Activated B cell treated with CpG ODN at 0.5 μM for 24 hours (primary cell): ENCODE data around the gene RAD51B. TPM values are rescaled to one million over a fixed set of nuclear protein-coding genes. Genes with fewer than 3 reads are reported as not detected.

Source experiments
- ATAC-seq: fragments of 200-7000 bp; cut with Tn5 transposase; one replicate; pipeline ENCODE4 v1.10.0; 2021; ENCODE audit warnings: low read depth, mild to moderate bottlenecking, moderate library complexity
- CTCF ChIA-PET: fragments of 350-600 bp; sonication (Branson Sonifier 250); formaldehyde crosslinking; loops from one replicate; lab custom pipeline; 2021; ENCODE audit warnings: antibody characterized with exemption; lab: Charles Lee
- POLR2A ChIA-PET: fragments of 350-600 bp; sonication (Branson Sonifier 250); formaldehyde crosslinking; loops from one replicate; lab custom pipeline; 2021; ENCODE audit warnings: antibody characterized with exemption; lab: Charles Lee
- DNase-seq: peaks from one replicate; pipeline ENCODE4 v3.0.0; 2022
- H3K27ac Mint-ChIP-seq: one replicate; pipeline ENCODE4 v1.8.0; 2020; ENCODE audit warnings: mixed read lengths
- H3K27me3 Mint-ChIP-seq: one replicate; pipeline ENCODE4 v1.8.0; 2021; ENCODE audit warnings: mixed read lengths
- H3K36me3 Mint-ChIP-seq: one replicate; pipeline ENCODE4 v1.8.0; 2021; ENCODE audit warnings: low read depth, mixed read lengths
- H3K4me1 Mint-ChIP-seq: one replicate; pipeline ENCODE4 v1.8.0; 2021; ENCODE audit warnings: mixed read lengths
- H3K4me3 Mint-ChIP-seq: one replicate; pipeline ENCODE4 v1.8.0; 2020; ENCODE audit warnings: mild to moderate bottlenecking, mixed read lengths
- H3K9me3 Mint-ChIP-seq: one replicate; pipeline ENCODE4 v1.8.0; 2020; ENCODE audit warnings: mixed read lengths
- intact Hi-C: fragments of 100-400 bp; cut with micrococcal nuclease; formaldehyde crosslinking; loops from one replicate; pipeline ENCODE4 v1.15.1; 2024
- total RNA-seq: library from RNA; stranded (reverse); gene quantifications from 2 replicates; pipeline ENCODE4 v1.2.3, GENCODE V29; 2022
- TF ChIP-seq, protein P1 (sequence below): fragments of 200-600 bp; IDR thresholded peaks from one replicate; pipeline ENCODE4 v1.8.0; 2022; ENCODE audit warnings: antibody characterized with exemption, mild to moderate bottlenecking

RAD51B gene
- total RNA-seq, 1 donor from 2014 or later = 53.9 TPM

DNA sequence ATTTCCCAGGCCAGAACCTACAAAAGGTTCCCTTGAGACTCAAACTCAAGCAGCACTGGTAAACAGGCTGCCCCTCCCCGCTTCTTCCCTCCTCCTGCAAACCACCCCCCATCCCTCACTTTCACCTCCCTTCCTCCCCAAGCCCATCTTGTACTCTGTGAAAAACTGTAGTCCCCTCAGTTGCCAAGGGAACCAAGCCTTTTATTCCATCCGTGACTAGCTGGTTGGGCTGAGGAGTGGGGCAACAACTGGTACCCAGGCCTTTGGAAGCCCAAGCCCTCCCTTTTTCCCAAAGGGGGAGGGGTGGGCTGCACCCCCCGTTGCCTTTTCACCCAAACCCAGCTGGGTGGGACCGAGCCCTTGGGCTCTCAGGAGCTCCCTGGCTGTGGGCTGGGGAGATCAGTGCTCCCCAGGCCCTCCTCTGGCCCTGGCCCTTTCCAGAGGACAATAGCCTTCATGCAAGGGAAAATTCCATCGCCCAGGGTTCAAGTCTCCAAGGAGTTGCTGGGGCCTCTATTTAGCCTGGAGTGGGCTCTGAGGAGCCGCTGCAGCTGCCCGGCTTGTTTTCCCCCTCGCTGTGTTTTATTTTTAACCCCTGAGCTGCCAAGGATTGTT lies 911.3 kb downstream of the RAD51B start:
- DNase-seq (no peak), ATAC-seq (no peak)
- Mint-ChIP-seq H3K36me3 (no peaks in the 10 kb centered on the region), H3K4me3 (no peak overlapping the region), H3K4me1 (peaks cover 85% of the 10 kb centered on the region), H3K27ac (peak overlapping the region; percentile 63), H3K27me3 (no peaks in the 10 kb centered on the region), H3K9me3 (no peaks in the 10 kb centered on the region)
- CTCF ChIA-PET = no interaction called here
- POLR2A ChIA-PET = interaction anchor here (0.9 to 2.4 kb wide), 5 partner anchors 9 to 55 kb away, joined by 3 to 10 read pairs (median 3); no protein-coding TSS in a partner anchor
- TF ChIP-seq, protein P1, sequence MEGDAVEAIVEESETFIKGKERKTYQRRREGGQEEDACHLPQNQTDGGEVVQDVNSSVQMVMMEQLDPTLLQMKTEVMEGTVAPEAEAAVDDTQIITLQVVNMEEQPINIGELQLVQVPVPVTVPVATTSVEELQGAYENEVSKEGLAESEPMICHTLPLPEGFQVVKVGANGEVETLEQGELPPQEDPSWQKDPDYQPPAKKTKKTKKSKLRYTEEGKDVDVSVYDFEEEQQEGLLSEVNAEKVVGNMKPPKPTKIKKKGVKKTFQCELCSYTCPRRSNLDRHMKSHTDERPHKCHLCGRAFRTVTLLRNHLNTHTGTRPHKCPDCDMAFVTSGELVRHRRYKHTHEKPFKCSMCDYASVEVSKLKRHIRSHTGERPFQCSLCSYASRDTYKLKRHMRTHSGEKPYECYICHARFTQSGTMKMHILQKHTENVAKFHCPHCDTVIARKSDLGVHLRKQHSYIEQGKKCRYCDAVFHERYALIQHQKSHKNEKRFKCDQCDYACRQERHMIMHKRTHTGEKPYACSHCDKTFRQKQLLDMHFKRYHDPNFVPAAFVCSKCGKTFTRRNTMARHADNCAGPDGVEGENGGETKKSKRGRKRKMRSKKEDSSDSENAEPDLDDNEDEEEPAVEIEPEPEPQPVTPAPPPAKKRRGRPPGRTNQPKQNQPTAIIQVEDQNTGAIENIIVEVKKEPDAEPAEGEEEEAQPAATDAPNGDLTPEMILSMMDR = no peak
- intact Hi-C loops = no loop called here

DNA sequence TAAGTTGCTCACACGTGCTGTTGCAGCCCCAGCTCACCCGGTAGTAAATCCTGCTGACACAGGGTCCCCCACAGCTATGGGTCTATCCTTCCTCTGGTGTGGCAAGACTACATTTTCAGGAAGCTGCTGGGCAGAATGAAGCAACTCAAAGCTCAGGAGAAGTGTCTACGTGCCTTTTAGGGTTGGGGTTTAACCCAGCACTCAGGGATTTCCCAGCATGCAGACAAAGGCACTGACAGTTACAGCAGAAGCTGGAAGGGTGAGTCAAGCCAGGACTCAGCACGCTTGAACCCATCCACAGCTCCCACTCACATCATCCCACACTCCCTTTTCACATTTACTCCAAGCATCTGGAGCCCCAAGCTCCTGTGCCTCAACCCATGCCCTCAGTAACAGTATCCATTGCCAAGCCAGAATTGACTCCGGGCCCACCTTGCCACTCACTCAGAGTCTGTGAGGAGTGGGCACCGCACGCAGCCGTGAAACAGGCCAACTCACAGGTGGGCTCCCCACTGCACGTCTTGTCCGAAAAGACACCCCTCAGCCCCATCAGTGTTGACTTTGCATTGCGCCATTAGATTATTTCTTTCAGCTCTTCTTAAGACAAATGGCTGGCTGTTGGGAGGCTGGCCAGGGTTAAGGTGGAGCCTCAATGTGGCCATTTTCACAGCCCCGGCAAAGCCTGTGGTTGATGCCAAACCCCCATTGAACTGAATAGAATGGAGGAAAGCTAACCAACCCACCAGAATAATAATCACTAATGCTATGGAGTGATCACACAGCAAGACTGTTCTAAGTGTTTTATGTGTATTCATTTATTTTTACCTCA lies 913.7 kb downstream of the RAD51B start:
- DNase-seq = no peak
- ChIA-PET POLR2A (interaction anchor here (0.8 to 3.1 kb wide), 15 partner anchors 9 to 457 kb away, joined by 3 to 49 read pairs (median 6); partner anchors contain the start of gene ZFP36L1), CTCF (interaction anchor here (0.9 to 1.3 kb wide), 2 partner anchors 48 to 50 kb away, joined by 3 to 5 read pairs; no protein-coding TSS in a partner anchor)
- H3K4me1 Mint-ChIP-seq = peaks cover 78% of the 10 kb centered on the region
- peak overlapping the region; percentile 61 for H3K4me3 Mint-ChIP-seq
- no peaks in the 10 kb centered on the region for H3K9me3 Mint-ChIP-seq
- intact Hi-C loops = no loop called here
- TF ChIP-seq, protein P1 = no peak
- peak; percentile 46 for ATAC-seq
- no peaks in the 10 kb centered on the region for H3K36me3 Mint-ChIP-seq
- H3K27ac Mint-ChIP-seq = peak overlapping the region; percentile 82
- no peaks in the 10 kb centered on the region for H3K27me3 Mint-ChIP-seq

DNA sequence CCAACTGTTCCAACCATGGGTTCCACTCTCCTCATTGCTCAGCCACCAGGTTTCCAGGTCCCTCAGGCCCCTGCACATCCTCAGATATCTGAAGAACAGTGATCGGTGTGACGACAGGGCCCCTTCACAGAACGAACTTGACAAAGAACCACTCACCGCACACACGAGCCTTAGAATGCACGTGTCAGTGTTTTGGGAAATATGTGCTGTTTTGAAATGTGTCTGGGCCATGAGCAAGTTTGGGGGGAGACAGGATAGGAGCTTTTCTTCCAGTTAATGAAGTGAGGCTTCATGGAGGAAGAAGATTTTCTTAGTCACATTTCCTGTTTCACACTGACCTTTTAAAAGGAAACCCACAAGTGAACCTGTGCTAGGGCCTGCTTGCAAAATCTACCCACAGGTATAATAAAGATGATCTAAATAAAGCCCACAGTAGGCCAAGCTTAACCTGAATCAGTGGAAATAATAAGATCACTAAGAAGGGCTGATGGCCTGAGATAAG lies 914.7 kb downstream of the RAD51B start:
- DNase-seq = no peak
- Mint-ChIP-seq H3K9me3 (no peaks in the 10 kb centered on the region), H3K27me3 (no peaks in the 10 kb centered on the region), H3K36me3 (no peaks in the 10 kb centered on the region), H3K4me1 (peaks cover 78% of the 10 kb centered on the region), H3K27ac (peak overlapping the region; percentile 82), H3K4me3 (peak overlapping the region; percentile 39)
- ChIA-PET CTCF (no interaction called here), POLR2A (interaction anchor here (0.7 to 3.1 kb wide), 15 partner anchors 9 to 458 kb away, joined by 3 to 49 read pairs (median 4); partner anchors contain the start of gene ZFP36L1)
- TF ChIP-seq, protein P1 = no peak
- intact Hi-C loops = loop anchor here (1.0 to 2.0 kb wide), 2 partner anchors 15 to 50 kb away; no protein-coding TSS in a partner anchor
- peak; percentile 74 for ATAC-seq

- TF ChIP-seq, protein P1 = no peak
- Mint-ChIP-seq H3K36me3 (no peaks in the 10 kb centered on the region), H3K4me1 (peaks cover 74% of the 10 kb centered on the region), H3K9me3 (no peaks in the 10 kb centered on the region), H3K4me3 (no peak overlapping the region), H3K27ac (peak overlapping the region; percentile 27), H3K27me3 (no peaks in the 10 kb centered on the region)
- CTCF ChIA-PET = no interaction called here
- intact Hi-C loops = loop anchor here (2.0 kb wide), 1 partner anchor 17 kb away; no protein-coding TSS in a partner anchor
- no peak for DNase-seq
- no peak for ATAC-seq
- POLR2A ChIA-PET = interaction anchor here (0.9 to 1.3 kb wide), 3 partner anchors 48 to 56 kb away, joined by 3 read pairs; no protein-coding TSS in a partner anchor
These were observed 916.3 kb downstream of the RAD51B start for GRCh38 chr14:68735856-68736255.
